ENCODE data around the gene MILR1. TPM values are rescaled to one million over a fixed set of nuclear protein-coding genes. Genes with fewer than 3 reads are reported as not detected.
"Not testable (repeated sequence)": the region's sequence is repeated elsewhere in the genome, so short reads cannot be mapped to it uniquely, and the experiment has no call there.

MILR1 gene
- total RNA-seq, 1 experiment from 2014 or later: 3.8 TPM

DNA sequence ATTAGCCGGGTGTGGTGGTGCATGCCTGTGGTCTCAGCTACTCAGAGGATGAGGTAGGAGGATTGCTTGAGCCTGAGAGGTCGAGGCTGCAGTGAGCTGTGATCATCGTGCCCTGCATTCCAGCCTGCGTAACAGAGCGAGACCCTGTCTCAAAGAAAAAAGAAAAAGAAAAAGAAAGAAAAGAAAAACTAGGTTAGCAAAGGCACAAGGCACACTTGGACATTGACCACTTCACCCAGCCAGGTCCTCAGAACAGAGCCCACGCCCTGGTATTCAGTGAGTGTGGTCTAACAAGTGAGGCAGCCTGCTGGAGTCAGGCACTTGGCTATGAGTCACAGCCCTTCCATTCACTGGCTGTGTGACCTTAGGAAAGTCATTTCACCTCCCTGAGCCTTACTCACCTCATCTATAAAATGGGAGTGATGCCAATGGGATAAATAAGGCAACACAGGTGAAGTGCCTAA lies 10.4 kb downstream of the MILR1 start:
- H3K27me3 ChIP-seq (ENCODE audit: insufficient read depth, low read length): no peaks in the 10 kb centered on the region
- DNase-seq (ENCODE audit: low read depth, low spot score) (peak; percentile 59), ATAC-seq (peak; percentile 85)
- H3K9me2 ChIP-seq (ENCODE audit: insufficient read depth): no peaks in the 10 kb centered on the region
- no peak overlapping the region for H2AFZ ChIP-seq (ENCODE audit: low read depth, low read length, poor library complexity, severe bottlenecking)
- no peaks in the 10 kb centered on the region for H3K79me2 ChIP-seq (ENCODE audit: insufficient read depth, low read length)
- H4K20me1 ChIP-seq (ENCODE audit: insufficient read depth): no peaks in the 10 kb centered on the region
- peak; percentile 52; the same call in 1 of the 2 replicates for TF ChIP-seq FOSL1 (IDR thresholded peaks at IDR 0.05; ENCODE audit: low read depth)
- TF ChIP-seq CBX3 (IDR thresholded peaks at IDR 0.05; ENCODE audit: low read depth): peak; percentile 85
- TF ChIP-seq, protein P1, sequence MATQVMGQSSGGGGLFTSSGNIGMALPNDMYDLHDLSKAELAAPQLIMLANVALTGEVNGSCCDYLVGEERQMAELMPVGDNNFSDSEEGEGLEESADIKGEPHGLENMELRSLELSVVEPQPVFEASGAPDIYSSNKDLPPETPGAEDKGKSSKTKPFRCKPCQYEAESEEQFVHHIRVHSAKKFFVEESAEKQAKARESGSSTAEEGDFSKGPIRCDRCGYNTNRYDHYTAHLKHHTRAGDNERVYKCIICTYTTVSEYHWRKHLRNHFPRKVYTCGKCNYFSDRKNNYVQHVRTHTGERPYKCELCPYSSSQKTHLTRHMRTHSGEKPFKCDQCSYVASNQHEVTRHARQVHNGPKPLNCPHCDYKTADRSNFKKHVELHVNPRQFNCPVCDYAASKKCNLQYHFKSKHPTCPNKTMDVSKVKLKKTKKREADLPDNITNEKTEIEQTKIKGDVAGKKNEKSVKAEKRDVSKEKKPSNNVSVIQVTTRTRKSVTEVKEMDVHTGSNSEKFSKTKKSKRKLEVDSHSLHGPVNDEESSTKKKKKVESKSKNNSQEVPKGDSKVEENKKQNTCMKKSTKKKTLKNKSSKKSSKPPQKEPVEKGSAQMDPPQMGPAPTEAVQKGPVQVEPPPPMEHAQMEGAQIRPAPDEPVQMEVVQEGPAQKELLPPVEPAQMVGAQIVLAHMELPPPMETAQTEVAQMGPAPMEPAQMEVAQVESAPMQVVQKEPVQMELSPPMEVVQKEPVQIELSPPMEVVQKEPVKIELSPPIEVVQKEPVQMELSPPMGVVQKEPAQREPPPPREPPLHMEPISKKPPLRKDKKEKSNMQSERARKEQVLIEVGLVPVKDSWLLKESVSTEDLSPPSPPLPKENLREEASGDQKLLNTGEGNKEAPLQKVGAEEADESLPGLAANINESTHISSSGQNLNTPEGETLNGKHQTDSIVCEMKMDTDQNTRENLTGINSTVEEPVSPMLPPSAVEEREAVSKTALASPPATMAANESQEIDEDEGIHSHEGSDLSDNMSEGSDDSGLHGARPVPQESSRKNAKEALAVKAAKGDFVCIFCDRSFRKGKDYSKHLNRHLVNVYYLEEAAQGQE (IDR thresholded peaks at IDR 0.05; ENCODE audit: low read depth): no peak
- no peak for TF ChIP-seq ZFX (IDR thresholded peaks at IDR 0.05)
- TF ChIP-seq SP1 (IDR thresholded peaks at IDR 0.05; ENCODE audit: low read depth): peak; percentile 35; the same call in 1 of the 2 replicates
- TF ChIP-seq JUND (IDR thresholded peaks at IDR 0.05): peak; percentile 68
- no peak for TF ChIP-seq EZH2 (IDR thresholded peaks at IDR 0.05)
- TF ChIP-seq SRF (IDR thresholded peaks at IDR 0.05; ENCODE audit: low read depth): no peak
- TF ChIP-seq, protein P2, sequence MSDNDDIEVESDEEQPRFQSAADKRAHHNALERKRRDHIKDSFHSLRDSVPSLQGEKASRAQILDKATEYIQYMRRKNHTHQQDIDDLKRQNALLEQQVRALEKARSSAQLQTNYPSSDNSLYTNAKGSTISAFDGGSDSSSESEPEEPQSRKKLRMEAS (IDR thresholded peaks at IDR 0.05): 0 out of 2 replicates have a peak, but pooled peaks have one; percentile 30
- TF ChIP-seq POLR2AphosphoS5 (IDR thresholded peaks at IDR 0.05; ENCODE audit: low read depth, low read length): no peak
- TF ChIP-seq, protein P3, sequence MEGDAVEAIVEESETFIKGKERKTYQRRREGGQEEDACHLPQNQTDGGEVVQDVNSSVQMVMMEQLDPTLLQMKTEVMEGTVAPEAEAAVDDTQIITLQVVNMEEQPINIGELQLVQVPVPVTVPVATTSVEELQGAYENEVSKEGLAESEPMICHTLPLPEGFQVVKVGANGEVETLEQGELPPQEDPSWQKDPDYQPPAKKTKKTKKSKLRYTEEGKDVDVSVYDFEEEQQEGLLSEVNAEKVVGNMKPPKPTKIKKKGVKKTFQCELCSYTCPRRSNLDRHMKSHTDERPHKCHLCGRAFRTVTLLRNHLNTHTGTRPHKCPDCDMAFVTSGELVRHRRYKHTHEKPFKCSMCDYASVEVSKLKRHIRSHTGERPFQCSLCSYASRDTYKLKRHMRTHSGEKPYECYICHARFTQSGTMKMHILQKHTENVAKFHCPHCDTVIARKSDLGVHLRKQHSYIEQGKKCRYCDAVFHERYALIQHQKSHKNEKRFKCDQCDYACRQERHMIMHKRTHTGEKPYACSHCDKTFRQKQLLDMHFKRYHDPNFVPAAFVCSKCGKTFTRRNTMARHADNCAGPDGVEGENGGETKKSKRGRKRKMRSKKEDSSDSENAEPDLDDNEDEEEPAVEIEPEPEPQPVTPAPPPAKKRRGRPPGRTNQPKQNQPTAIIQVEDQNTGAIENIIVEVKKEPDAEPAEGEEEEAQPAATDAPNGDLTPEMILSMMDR (IDR thresholded peaks at IDR 0.05 in 2 of 3, conservative IDR thresholded peaks at IDR 0.05 in 1 of 3; ENCODE audit: borderline replicate concordance in 1 of 3, insufficient read depth in 1 of 3, low read depth in 2 of 3, low read length in 2 of 3): no peak
- no peaks in the 10 kb centered on the region for H3K9me3 ChIP-seq (ENCODE audit: control insufficient read depth in 1 of 2, insufficient read depth in 1 of 2, low read depth in 1 of 2, low read length in 2 of 2)
- POLR2A ChIA-PET: no interaction called here
- peak overlapping the region; percentile 66 for H3K4me2 ChIP-seq (ENCODE audit: low read length)
- H3K27ac ChIP-seq (ENCODE audit: low read depth, low read length): no peak overlapping the region
- no peak overlapping the region for H3K4me3 ChIP-seq (replicated peaks in 1 of 2; ENCODE audit: low read depth in 1 of 2, low read length in 2 of 2)
- peaks cover 7 to 28% of the 10 kb centered on the region in 2 experiments for H3K4me1 ChIP-seq (ENCODE audit: control insufficient read depth in 1 of 2, insufficient read depth in 2 of 2, low read length in 2 of 2)
- no TSS peak for BruUV-seq (replicated peaks)
- RAD21 ChIA-PET (ENCODE audit: low non-redundant PET in 1 of 2, low total read pairs in 2 of 2, uncharacterized antibody in 2 of 2, unreplicated experiment in 2 of 2): no interaction called here
- peak overlapping the region; percentile 7; the same call in 1 of the 2 replicates for H3K9ac ChIP-seq (ENCODE audit: low read length)
- CTCF ChIA-PET: no interaction called here
- no peaks in the 10 kb centered on the region for H3K36me3 ChIP-seq (ENCODE audit: control insufficient read depth in 1 of 2, insufficient read depth in 2 of 2, low read length in 2 of 2)
- intact Hi-C loops (cut with micrococcal nuclease): no loop called here

DNA sequence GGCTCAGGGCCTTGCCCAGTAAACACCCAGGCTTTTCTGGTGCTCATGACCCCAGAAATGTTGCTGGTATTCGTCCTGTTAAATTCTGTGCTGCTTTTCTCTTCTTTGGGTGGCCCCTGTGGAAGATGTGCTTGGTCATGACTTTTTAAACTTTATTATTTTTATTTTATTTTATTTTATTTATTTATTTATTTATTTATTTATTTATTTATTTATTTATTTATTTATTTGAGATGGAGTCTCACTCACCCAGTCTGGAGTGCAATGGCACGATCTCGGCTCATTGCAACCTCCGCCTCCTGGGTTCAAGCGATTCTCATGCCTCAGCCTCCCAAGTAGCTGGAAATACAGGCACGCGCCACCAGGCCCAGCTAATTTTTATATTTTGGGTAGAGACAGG lies 10.9 kb downstream of the MILR1 start:
- H4K20me1 ChIP-seq (ENCODE audit: insufficient read depth); H3K27me3 ChIP-seq (ENCODE audit: insufficient read depth, low read length); H3K79me2 ChIP-seq (ENCODE audit: insufficient read depth, low read length); H3K36me3 ChIP-seq (ENCODE audit: control insufficient read depth in 1 of 2, insufficient read depth in 2 of 2, low read length in 2 of 2); H3K4me3 ChIP-seq (replicated peaks in 1 of 2; ENCODE audit: low read depth in 1 of 2, low read length in 2 of 2); CTCF ChIA-PET; POLR2A ChIA-PET; ATAC-seq; BruUV-seq (replicated peaks); intact Hi-C loops (cut with micrococcal nuclease); H3K9me3 ChIP-seq (ENCODE audit: control insufficient read depth in 1 of 2, insufficient read depth in 1 of 2, low read depth in 1 of 2, low read length in 2 of 2); H3K9me2 ChIP-seq (ENCODE audit: insufficient read depth); H3K27ac ChIP-seq (ENCODE audit: low read depth, low read length); RAD21 ChIA-PET (ENCODE audit: low non-redundant PET in 1 of 2, low total read pairs in 2 of 2, uncharacterized antibody in 2 of 2, unreplicated experiment in 2 of 2); DNase-seq (ENCODE audit: low read depth, low spot score); H2AFZ ChIP-seq (ENCODE audit: low read depth, low read length, poor library complexity, severe bottlenecking): not testable (repeated sequence)
- peaks cover 7 to 28% of the 10 kb centered on the region in 2 experiments for H3K4me1 ChIP-seq (ENCODE audit: control insufficient read depth in 1 of 2, insufficient read depth in 2 of 2, low read length in 2 of 2)
- H3K9ac ChIP-seq (ENCODE audit: low read length): 0 out of 2 replicates have a peak overlapping the region, but pooled peaks have one; percentile 7
- peak overlapping the region; percentile 66 for H3K4me2 ChIP-seq (ENCODE audit: low read length)

Data from HCT116 (cell line).